GM18951 (cell line): ENCODE results near the gene DIS3L2.
"Not testable (repeated sequence)": the region's sequence is repeated elsewhere in the genome, so short reads cannot be mapped to it uniquely, and the experiment has no call there.

Experiments used
- POLR2A ChIP-seq: IDR thresholded peaks from 4 replicates; pipeline ENCODE4 v1.6.1; 2011; ENCODE audit warnings: mild to moderate bottlenecking; ENCODE audit not compliant: insufficient read length, insufficient read depth; ENCODE audit errors: extremely low read depth
- in situ Hi-C: fragments of 300-500 bp; cut with MboI; formaldehyde crosslinking; loops from one replicate; pipeline ENCODE4 v1.12.0; 2022; ENCODE audit warnings: low sequenced_read_pairs, mixed read lengths, inconsistent platforms; ENCODE audit not compliant: unreplicated experiment

DIS3L2 gene

GRCh38 chr2:232332940-232333259 is 371.4 kb downstream of the DIS3L2 start:
- in situ Hi-C loops = no loop called here
- no peak for TF ChIP-seq POLR2A

GRCh38 chr2:232333361-232334135 is 372.0 kb downstream of the DIS3L2 start:
- TF ChIP-seq POLR2A = no peak
- in situ Hi-C loops = no loop called here

- in situ Hi-C loops = not testable (repeated sequence)
Observed at GRCh38 chr2:232334136-232334884, 372.8 kb downstream of the DIS3L2 start.

GRCh38 chr2:232334885-232335205 is 373.3 kb downstream of the DIS3L2 start:
- in situ Hi-C loops = not testable (repeated sequence)

DNA sequence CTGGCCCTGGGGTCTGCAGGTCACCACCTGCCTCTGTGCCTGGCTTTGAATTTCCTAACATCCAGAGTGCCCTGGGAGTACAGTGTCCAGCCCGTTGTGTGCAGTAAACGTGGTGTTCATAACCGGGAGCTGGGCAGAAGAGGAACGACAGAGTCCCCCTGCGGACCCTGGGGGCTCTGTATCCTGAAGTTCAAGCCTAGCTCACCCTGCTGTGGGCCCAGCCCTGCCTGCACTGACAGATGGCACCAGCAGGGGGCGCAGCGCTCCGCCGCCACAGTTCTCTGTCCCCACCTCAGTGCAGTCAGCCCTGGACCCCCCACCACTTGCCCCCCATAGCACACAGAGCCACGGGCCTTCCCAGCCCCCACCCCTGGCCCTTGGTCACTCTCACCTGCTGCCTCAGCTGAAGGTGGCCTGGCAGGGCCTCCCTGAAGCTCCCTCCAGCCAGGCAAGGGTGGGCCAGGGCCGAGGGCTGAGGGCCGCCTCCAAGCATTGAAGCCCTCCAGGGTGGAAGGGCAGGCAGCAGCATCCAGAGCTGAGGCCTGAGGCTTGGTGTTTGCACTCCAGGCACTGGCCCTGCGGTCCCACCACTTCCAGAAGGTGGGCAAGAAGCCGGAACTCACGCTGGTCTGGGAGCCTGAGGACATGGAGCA is 373.8 kb downstream of the DIS3L2 start:
- in situ Hi-C loops = not testable (repeated sequence)

DNA sequence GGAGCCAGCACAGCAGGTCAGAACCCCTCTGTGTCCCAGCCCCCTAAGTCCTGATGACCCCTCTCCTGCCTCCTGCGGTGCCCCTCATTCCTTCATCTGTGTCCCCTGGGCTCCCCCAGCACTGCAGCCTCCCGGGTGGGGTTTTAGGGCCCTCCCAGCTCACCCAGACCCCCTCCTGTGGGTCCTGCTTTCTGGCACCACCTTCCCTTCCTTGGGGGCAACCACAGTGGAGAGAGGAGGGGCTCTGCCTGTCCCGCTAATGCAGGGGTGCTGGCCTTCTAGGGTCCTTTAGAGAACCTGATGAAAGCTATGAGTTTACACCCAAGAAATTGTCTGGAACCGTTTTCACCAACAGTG is 374.3 kb downstream of the DIS3L2 start:
- in situ Hi-C loops = no loop called here
- TF ChIP-seq POLR2A = no peak

DNA sequence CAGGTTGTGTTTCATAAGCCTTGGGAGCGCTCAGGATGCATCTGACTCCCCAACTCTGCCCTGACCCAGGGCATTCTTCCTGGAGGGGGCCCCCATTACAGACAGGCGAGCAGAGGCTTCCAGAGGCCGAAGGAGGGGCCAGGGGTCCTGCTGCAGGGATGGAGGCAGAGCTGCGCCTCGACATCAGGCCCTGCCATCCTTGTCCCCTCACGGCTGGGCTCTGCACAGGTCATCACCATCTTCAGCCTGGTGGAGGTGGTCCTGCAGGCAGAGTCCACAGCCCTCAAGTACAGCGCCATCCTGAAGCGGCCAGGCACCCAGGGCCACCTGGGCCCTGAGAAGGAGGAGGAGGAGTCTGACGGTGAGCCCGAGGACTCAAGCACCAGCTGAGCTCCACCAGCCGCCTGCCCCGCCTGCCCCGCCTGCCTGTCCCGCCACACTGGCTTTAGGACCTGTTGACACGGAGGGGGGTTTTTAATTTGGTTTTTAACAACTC is 374.8 kb downstream of the DIS3L2 start:
- TF ChIP-seq POLR2A = no peak
- in situ Hi-C loops = no loop called here

DNA sequence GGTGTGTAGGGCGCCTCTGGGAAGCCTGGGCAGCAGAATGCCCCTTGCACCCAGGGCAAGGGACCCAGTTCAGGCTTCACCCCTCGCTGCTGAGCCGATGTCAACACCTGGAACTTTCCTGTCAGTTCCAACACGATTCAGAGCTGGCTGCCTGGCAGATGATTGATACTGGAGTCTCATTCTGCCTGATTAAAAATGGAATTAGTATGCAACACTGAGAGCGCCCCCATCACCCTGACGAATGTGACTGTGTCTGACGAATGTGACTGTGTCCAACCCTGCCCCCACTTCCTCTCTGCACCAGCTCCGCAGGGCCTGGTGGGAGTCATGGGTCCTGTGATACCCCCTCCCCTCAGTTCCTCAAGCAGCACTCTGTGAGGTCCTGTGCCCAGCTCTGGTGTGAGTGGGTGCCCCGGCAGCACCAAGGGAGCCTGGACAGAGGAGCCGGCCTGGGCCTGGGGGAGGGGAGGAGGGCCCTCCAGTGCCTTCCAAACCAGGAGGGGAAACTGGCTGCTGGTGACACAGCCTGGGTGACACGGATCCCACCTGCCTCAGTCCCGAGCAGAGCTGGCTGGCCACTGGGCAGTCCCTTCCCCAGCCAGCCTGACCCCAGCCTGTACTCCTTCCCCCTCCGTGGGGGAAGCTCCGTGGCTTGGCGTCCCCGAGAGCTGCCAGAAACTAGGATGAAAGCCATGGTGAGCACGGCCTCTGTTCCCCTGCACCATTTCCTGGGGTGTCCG is 375.6 kb downstream of the DIS3L2 start:
- TF ChIP-seq POLR2A = no peak
- in situ Hi-C loops = no loop called here

GRCh38 chr2:232338094-232338758 is 376.7 kb downstream of the DIS3L2 start:
- in situ Hi-C loops = not testable (repeated sequence)

DNA sequence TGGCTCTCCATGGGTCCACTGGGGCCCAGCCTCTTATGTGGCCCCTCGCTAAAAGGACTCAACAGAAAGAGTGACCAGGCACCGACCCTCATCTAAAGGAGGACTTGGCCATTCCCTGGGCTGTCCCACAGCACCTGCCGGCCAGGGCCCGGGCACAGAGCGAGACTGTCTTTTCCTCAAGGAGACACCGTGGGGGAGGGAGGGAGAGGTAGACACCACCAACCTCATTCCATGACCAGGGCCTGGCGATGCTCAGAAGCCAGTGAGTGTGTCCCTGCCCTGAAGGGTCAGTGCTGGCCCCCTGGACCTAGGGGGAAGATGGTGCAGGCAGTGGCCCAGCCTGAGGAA is 377.2 kb downstream of the DIS3L2 start:
- in situ Hi-C loops = no loop called here
- TF ChIP-seq POLR2A = no peak

- in situ Hi-C loops = no loop called here
- no peak for TF ChIP-seq POLR2A
Observed at GRCh38 chr2:232339121-232340081, 377.9 kb downstream of the DIS3L2 start.

GRCh38 chr2:232340171-232340935 is 378.8 kb downstream of the DIS3L2 start:
- in situ Hi-C loops = no loop called here
- no peak for TF ChIP-seq POLR2A
